H1 (cell line): ENCODE data around the gene CD300LF. TPM values are rescaled to one million over a fixed set of nuclear protein-coding genes. Genes with fewer than 3 reads are reported as not detected.
A peak's percentile ranks its signal among the peaks of the same experiment; 100 is the strongest.

Source experiments
- CTCF ChIA-PET: fragments of 300-600 bp; sonication (Branson Sonifier 250); formaldehyde crosslinking; loops from one replicate; lab custom pipeline; 2021; ENCODE audit not compliant: partially characterized antibody; lab: Charles Lee
- POLR2A ChIA-PET: fragments of 300-600 bp; sonication (Branson Sonifier 250); formaldehyde crosslinking; loops from one replicate; lab custom pipeline; 2021; ENCODE audit warnings: inconsistent platforms; ENCODE audit not compliant: partially characterized antibody; lab: Charles Lee
- DNase-seq, 2 experiments: peaks; one replicate each; pipeline versions ENCODE4 v3.0.0 to v3.0.0-alpha.2; 2010 to 2022; ENCODE audit warnings: low spot score in 2 of 2, low read depth in 1 of 2, mixed read lengths in 1 of 2
- FAIRE-seq: peaks from 2 replicates; lab custom pipeline; 2011; peaks lifted over from hg19 to GRCh38; lab: Jason Lieb, UNC
- H2AFZ ChIP-seq: 2 replicates; pipeline ENCODE4 v1.8.1; 2012; ENCODE audit warnings: low read length, inconsistent platforms
- H2AK5ac ChIP-seq: 2 replicates; pipeline ENCODE4 v1.6.1; 2013; ENCODE audit warnings: low read depth, low read length
- H2BK120ac ChIP-seq: replicated peaks from 2 replicates; pipeline ENCODE3; 2013; ENCODE audit warnings: low read depth, low read length, inconsistent platforms
- H2BK12ac ChIP-seq: 2 replicates; pipeline ENCODE4 v1.6.1; 2013; ENCODE audit warnings: low read depth, low read length
- H2BK15ac ChIP-seq: 2 replicates; pipeline ENCODE4 v1.6.1; 2013; ENCODE audit warnings: low read length
- H2BK20ac ChIP-seq: 2 replicates; pipeline ENCODE4 v1.6.1; 2013; ENCODE audit warnings: low read length
- H2BK5ac ChIP-seq: 2 replicates; pipeline ENCODE4 v1.6.1; 2013; ENCODE audit warnings: low read depth, low read length
- H3K14ac ChIP-seq: 2 replicates; pipeline ENCODE4 v1.6.1; 2013; ENCODE audit warnings: inconsistent platforms; ENCODE audit not compliant: insufficient read length
- H3K18ac ChIP-seq: 2 replicates; pipeline ENCODE4 v1.6.1; 2013; ENCODE audit warnings: low read length; ENCODE audit errors: extremely low read depth
- H3K23ac ChIP-seq: 2 replicates; pipeline ENCODE4 v1.6.1; 2013; ENCODE audit warnings: inconsistent platforms; ENCODE audit not compliant: insufficient read length
- H3K23me2 ChIP-seq: 2 replicates; pipeline ENCODE4 v1.6.1; 2013; ENCODE audit warnings: low read depth, low read length
- H3K27ac ChIP-seq: 2 replicates; pipeline ENCODE4 v1.6.1; 2011; ENCODE audit warnings: low read depth, low read length, inconsistent platforms
- H3K27me3 ChIP-seq, 4 experiments: replicated peaks in 1 of 4; 1 replicate in 1 of 4; 2 replicates in 3 of 4; pipeline versions ENCODE4 v1.6.1 to v1.8.1; 2011 to 2013; ENCODE audit warnings: low read length in 3 of 4, mild to moderate bottlenecking in 3 of 4, inconsistent platforms in 2 of 4, mixed read lengths in 2 of 4, moderate library complexity in 1 of 4; ENCODE audit not compliant: control insufficient read depth in 3 of 4, insufficient read depth in 3 of 4; ENCODE audit errors: extremely low read depth in 1 of 4
- H3K36me3 ChIP-seq, 4 experiments: 2 replicates each; pipeline versions ENCODE4 v1.6.1 to v1.8.1; 2011 to 2013; ENCODE audit warnings: mild to moderate bottlenecking in 4 of 4, low read length in 3 of 4, moderate library complexity in 2 of 4, control low read depth in 1 of 4, inconsistent platforms in 1 of 4; ENCODE audit not compliant: insufficient read depth in 4 of 4, control insufficient read depth in 2 of 4
- H3K4ac ChIP-seq: replicated peaks from 2 replicates; pipeline ENCODE3; 2013; ENCODE audit warnings: low read length, low read depth, mixed read lengths, inconsistent platforms; ENCODE audit not compliant: insufficient read length
- H3K4me1 ChIP-seq, 4 experiments: replicated peaks in 1 of 4; 1 replicate in 1 of 4; 2 replicates in 3 of 4; pipeline versions ENCODE4 v1.6.1 to v1.8.1; 2011 to 2013; ENCODE audit warnings: low read length in 3 of 4, inconsistent platforms in 2 of 4, mixed read lengths in 1 of 4; ENCODE audit not compliant: insufficient read depth in 4 of 4, control insufficient read depth in 3 of 4
- H3K4me2 ChIP-seq, 2 experiments: 2 replicates each; pipeline versions ENCODE4 v1.6.1 to v1.8.1; 2011 to 2013; ENCODE audit warnings: low read depth in 2 of 2, low read length in 2 of 2, control low read depth in 1 of 2, inconsistent platforms in 1 of 2, mild to moderate bottlenecking in 1 of 2; ENCODE audit not compliant: insufficient read depth in 1 of 2
- H3K4me3 ChIP-seq, 4 experiments: fragments of 200-600, 300-600 bp in 1 of 4; sonication (generic), shearing (Covaris generic), sonication (Bioruptor Twin) in 1 of 4; 2 replicates each; pipeline versions ENCODE4 v1.5.1 to v1.8.1; 2011 to 2016; ENCODE audit warnings: low read length in 4 of 4, low read depth in 3 of 4, control low read depth in 2 of 4, inconsistent platforms in 2 of 4, mild to moderate bottlenecking in 2 of 4, mixed read lengths in 1 of 4, moderate library complexity in 1 of 4; ENCODE audit not compliant: insufficient read depth in 2 of 4; ENCODE audit errors: extremely low read depth in 1 of 4
- H3K56ac ChIP-seq: replicated peaks from 2 replicates; pipeline ENCODE3; 2013; ENCODE audit warnings: low read depth, mild to moderate bottlenecking, mixed read lengths, low read length, inconsistent platforms; ENCODE audit not compliant: insufficient read length
- H3K79me1 ChIP-seq: 2 replicates; pipeline ENCODE4 v1.6.1; 2013; ENCODE audit warnings: low read depth, low read length, control low read depth
- H3K79me2 ChIP-seq, 2 experiments: 2 replicates each; pipeline versions ENCODE4 v1.6.1 to v1.8.1; 2012 to 2013; ENCODE audit warnings: low read length in 2 of 2, mild to moderate bottlenecking in 2 of 2, inconsistent platforms in 1 of 2; ENCODE audit not compliant: insufficient read depth in 2 of 2, control insufficient read depth in 1 of 2
- H3K9ac ChIP-seq, 4 experiments: replicated peaks in 1 of 4; 1 replicate in 1 of 4; 2 replicates in 3 of 4; pipeline versions ENCODE4 v1.6.1 to v1.8.1; 2011 to 2013; ENCODE audit warnings: low read depth in 3 of 4, low read length in 3 of 4, control low read depth in 2 of 4, mild to moderate bottlenecking in 2 of 4, moderate library complexity in 2 of 4, inconsistent platforms in 1 of 4; ENCODE audit errors: extremely low read depth in 1 of 4
- H3K9me3 ChIP-seq, 2 experiments: 2 replicates each; pipeline versions ENCODE4 v1.6.1 to v1.8.1; 2012 to 2013; ENCODE audit warnings: mild to moderate bottlenecking in 2 of 2, moderate library complexity in 2 of 2, control low read depth in 1 of 2, inconsistent platforms in 1 of 2, low read depth in 1 of 2, low read length in 1 of 2, mixed read lengths in 1 of 2; ENCODE audit not compliant: insufficient read depth in 2 of 2
- H4K20me1 ChIP-seq, 2 experiments: replicated peaks in 1 of 2; 2 replicates each; pipeline versions ENCODE3 to v1.8.1; 2011 to 2013; ENCODE audit warnings: inconsistent platforms in 2 of 2, low read length in 2 of 2, mild to moderate bottlenecking in 1 of 2; ENCODE audit not compliant: insufficient read depth in 2 of 2, control insufficient read depth in 1 of 2
- H4K5ac ChIP-seq: 2 replicates; pipeline ENCODE4 v1.6.1; 2013; ENCODE audit warnings: low read length, low read depth, mixed read lengths, inconsistent platforms; ENCODE audit not compliant: insufficient read length
- H4K8ac ChIP-seq: 2 replicates; pipeline ENCODE4 v1.8.0; 2013; ENCODE audit warnings: mild to moderate bottlenecking, moderate library complexity, low read length, inconsistent platforms; ENCODE audit not compliant: insufficient read depth; ENCODE audit errors: extremely low read depth
- H4K91ac ChIP-seq: replicated peaks from 2 replicates; pipeline ENCODE3; 2013; ENCODE audit warnings: low read length, mixed read lengths, inconsistent platforms; ENCODE audit not compliant: insufficient read length
- BCL11A ChIP-seq, 2 experiments: IDR thresholded peaks; one replicate each; pipeline ENCODE4 v1.6.1; 2011; ENCODE audit warnings: low read depth in 2 of 2, low read length in 2 of 2, mild to moderate bottlenecking in 2 of 2
- HDAC6 ChIP-seq: IDR thresholded peaks from one replicate; pipeline ENCODE4 v1.7.1; 2012; ENCODE audit warnings: low read depth, mild to moderate bottlenecking, inconsistent platforms, low read length, moderate library complexity
- KDM5A ChIP-seq: fragments of 200-600 bp; IDR thresholded peaks from 2 replicates; pipeline ENCODE4 v1.7.1; 2012; ENCODE audit warnings: mild to moderate bottlenecking, low read length, inconsistent platforms, mixed read lengths
- SIX5 ChIP-seq: IDR thresholded peaks from 2 replicates; pipeline ENCODE4 v1.6.1; 2011; ENCODE audit warnings: mild to moderate bottlenecking, low read depth, low read length
- WGBS, 2 experiments: shearing (Covaris generic) in 1 of 2; methylation state at CpG; one replicate each; pipeline versions ENCODE4 v1.1.6 to v1.1.7; 2013 to 2015; ENCODE audit warnings: low lambda C conversion rate in 2 of 2, mixed read lengths in 2 of 2, inconsistent platforms in 1 of 2, low coverage in 1 of 2, missing lambda C conversion rate in 1 of 2; ENCODE audit not compliant: insufficient replicate concordance in 2 of 2, insufficient coverage in 1 of 2, insufficient read length in 1 of 2; ENCODE audit errors: extremely low coverage in 1 of 2, missing lambda C conversion rate in 1 of 2; 5-methylcytosine and 5-hydroxymethylcytosine counted together
- polyA plus RNA-seq, 7 experiments: library from polyadenylated mRNA; depleted of rRNA in 3 of 7; stranded (reverse) in 5 of 7; unstranded in 2 of 7; fragments of >200 nt in 5 of 7; fragments of 200-250 nt in 2 of 7; gene quantifications; 1 replicate in 5 of 7; 2 replicates in 1 of 7; 4 replicates in 1 of 7; pipeline versions ENCODE4 v1.2.1 to v1.2.3, GENCODE V29; 2011 to 2013; ENCODE audit warnings: missing spikeins in 2 of 7, mixed read lengths in 2 of 7
- total RNA-seq: library from RNA; stranded (reverse); fragmentation: NEBNext Ultra II Directional; extraction: Animal tissue kit (Norgen Biotek cat#: 25700); gene quantifications from 2 replicates; pipeline ENCODE4 v1.2.1, GENCODE V29; 2021
- TF ChIP-seq, protein P1 (sequence below), 3 experiments: IDR thresholded peaks; 1 replicate in 2 of 3; 2 replicates in 1 of 3; pipeline versions ENCODE4 v1.5.1 to v1.6.1; 2011; ENCODE audit warnings: low read length in 3 of 3, mild to moderate bottlenecking in 3 of 3, inconsistent platforms in 2 of 3, low read depth in 1 of 3, moderate library complexity in 1 of 3; ENCODE audit not compliant: insufficient read depth in 1 of 3; ENCODE audit errors: control extremely low read depth in 1 of 3

Gene CD300LF
- total and polyA plus RNA-seq, 2 of the 8 experiments (the other 6 are each of a cell fraction or from before 2014, with no cell fraction given), result not detected

DNA sequence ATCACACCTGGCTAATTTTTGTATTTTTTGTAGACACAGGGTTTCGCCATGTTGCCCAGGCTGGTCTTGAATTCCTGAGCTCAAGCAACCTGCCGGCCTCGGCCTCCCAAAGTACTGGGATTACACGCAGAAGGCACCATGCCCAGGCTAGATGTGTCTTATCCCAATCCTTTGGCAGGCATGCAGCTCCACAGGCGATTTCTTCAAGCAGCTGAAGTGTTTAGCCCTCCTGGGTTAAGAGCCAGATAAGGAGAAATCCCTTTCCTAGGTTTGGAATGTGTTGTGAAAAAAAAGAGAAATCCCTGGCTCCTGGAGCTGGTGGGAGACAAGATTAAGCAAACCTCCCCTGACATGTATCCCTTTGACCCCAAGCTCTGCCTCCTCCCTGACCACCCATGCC, 33.7 kb upstream of the CD300LF start:
- H3K18ac ChIP-seq, result peak overlapping the region; percentile 25; the same call in 1 of the 2 replicates
- CTCF ChIA-PET, result interaction anchor here (0.8 to 4.7 kb wide), 19 partner anchors 10 to 368 kb away, joined by 3 to 388 read pairs (median 12); partner anchors contain the start of genes NAT9 and RAB37
- H3K14ac ChIP-seq, result no peak overlapping the region
- no peak overlapping the region for H2BK20ac ChIP-seq
- peaks cover 16 to 19% of the 10 kb centered on the region in 2 experiments for H4K20me1 ChIP-seq
- H3K23ac ChIP-seq, result no peak overlapping the region
- no peak for TF ChIP-seq HDAC6
- no peak for TF ChIP-seq KDM5A
- no peak for TF ChIP-seq BCL11A (IDR thresholded peaks at IDR 0.05; ENCODE audit: low read depth in 2 of 2, low read length in 2 of 2)
- TF ChIP-seq, protein P1, sequence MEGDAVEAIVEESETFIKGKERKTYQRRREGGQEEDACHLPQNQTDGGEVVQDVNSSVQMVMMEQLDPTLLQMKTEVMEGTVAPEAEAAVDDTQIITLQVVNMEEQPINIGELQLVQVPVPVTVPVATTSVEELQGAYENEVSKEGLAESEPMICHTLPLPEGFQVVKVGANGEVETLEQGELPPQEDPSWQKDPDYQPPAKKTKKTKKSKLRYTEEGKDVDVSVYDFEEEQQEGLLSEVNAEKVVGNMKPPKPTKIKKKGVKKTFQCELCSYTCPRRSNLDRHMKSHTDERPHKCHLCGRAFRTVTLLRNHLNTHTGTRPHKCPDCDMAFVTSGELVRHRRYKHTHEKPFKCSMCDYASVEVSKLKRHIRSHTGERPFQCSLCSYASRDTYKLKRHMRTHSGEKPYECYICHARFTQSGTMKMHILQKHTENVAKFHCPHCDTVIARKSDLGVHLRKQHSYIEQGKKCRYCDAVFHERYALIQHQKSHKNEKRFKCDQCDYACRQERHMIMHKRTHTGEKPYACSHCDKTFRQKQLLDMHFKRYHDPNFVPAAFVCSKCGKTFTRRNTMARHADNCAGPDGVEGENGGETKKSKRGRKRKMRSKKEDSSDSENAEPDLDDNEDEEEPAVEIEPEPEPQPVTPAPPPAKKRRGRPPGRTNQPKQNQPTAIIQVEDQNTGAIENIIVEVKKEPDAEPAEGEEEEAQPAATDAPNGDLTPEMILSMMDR (IDR thresholded peaks at IDR 0.05; ENCODE audit: control extremely low read depth in 1 of 3, insufficient read depth in 1 of 3, low read depth in 1 of 3, low read length in 3 of 3), result no peak
- TF ChIP-seq SIX5, result no peak
- no peak overlapping the region; the same call in 1 of the 2 replicates for H4K8ac ChIP-seq
- peaks cover 13% of the 10 kb centered on the region for H3K23me2 ChIP-seq
- WGBS, 2 experiments, result 82% methylated on average over 5 of the region's 5 CpGs; no CpG with 5 or more reads in 1 of the 2 experiments
- POLR2A ChIA-PET, result interaction anchor here (0.8 to 9.3 kb wide), 9 partner anchors 9 to 115 kb away, joined by 3 to 60 read pairs (median 5); partner anchors contain the start of genes NAT9 and RAB37
- H3K27me3 ChIP-seq, result no peaks in the 10 kb centered on the region
- no peak overlapping the region for H3K56ac ChIP-seq
- peaks cover 5 to 40% (median 23%) of the 10 kb centered on the region in 4 experiments for H3K4me1 ChIP-seq
- H3K79me1 ChIP-seq, result peaks cover 3% of the 10 kb centered on the region
- no peak overlapping the region for H2BK120ac ChIP-seq
- H3K36me3 ChIP-seq, result no peaks in the 10 kb centered on the region
- H2BK15ac ChIP-seq, result 0 out of 2 replicates have a peak overlapping the region, but pooled peaks have one; percentile 25
- no peak overlapping the region for H3K27ac ChIP-seq
- H4K91ac ChIP-seq, result no peak overlapping the region
- H3K79me2 ChIP-seq, result peaks cover 7 to 23% of the 10 kb centered on the region in 2 experiments; a peak in 3 of 4 replicates
- no peak overlapping the region; a peak in 1 of 7 replicates for H3K9ac ChIP-seq
- no peak overlapping the region for H2AFZ ChIP-seq
- 0 out of 2 replicates have a peak overlapping the region, but pooled peaks have one; percentile 18 for H2BK5ac ChIP-seq
- no peaks in the 10 kb centered on the region for H3K9me3 ChIP-seq
- H2BK12ac ChIP-seq, result peak overlapping the region; percentile 69; the same call in 1 of the 2 replicates
- H3K4me3 ChIP-seq, result no peak overlapping the region
- DNase-seq (no peak), FAIRE-seq (no peak)
- peak overlapping the region; percentile 43; the same call in 1 of the 2 replicates for H2AK5ac ChIP-seq
- no peak overlapping the region for H3K4ac ChIP-seq
- peak overlapping the region; percentile 15 to 18; a peak in 2 of 4 replicates for H3K4me2 ChIP-seq
- no peak overlapping the region for H4K5ac ChIP-seq
